Central memory CD4-positive, alpha-beta T cell (primary cell): Measurements from ENCODE around the gene TMEM240.
"Not testable (repeated sequence)": the region's sequence is repeated elsewhere in the genome, so short reads cannot be mapped to it uniquely, and the experiment has no call there.

Experiments used
- DNase-seq: peaks from one replicate; pipeline ENCODE4 v3.0.0; 2022

TMEM240 gene

DNA sequence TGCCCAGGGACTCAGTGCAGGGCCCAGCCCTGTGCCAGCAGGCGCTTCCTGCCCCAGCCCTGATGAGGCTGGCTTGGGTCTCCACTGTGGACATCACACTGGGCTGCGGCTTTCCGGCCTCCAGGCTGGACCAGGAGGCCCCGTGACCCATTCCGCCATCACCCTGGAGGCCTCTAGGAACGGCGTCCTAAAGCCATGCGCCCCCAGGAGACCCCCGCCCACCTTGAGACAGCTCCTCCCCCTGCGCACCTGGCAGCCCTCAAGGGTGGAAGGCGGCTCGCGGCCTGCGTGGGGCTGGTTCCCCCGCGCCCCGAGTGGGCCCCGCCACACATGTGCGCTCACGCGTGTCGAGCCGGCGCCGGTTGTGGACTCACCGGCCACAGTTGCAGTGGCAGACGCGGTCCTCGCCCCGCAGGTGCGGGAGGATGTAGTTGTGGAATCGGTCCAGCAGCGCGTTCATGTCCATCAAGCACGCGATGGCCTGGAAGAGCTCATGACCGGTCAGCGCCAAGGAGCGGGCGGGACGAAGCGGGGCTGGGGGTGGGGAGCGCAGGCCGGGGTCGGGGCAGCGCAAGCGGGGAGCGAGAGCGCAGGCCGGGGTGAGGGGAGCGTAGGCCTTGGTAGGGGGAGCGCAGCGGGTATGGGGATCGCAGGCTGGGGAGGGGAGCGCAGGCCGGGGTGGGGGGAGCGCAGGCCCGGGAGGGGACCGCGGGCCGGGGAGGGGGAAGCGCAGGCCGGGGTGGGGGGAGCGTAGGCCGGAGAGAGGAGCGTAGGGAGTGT lies 924 bp downstream of the TMEM240 start:
- DNase-seq: no peak

DNA sequence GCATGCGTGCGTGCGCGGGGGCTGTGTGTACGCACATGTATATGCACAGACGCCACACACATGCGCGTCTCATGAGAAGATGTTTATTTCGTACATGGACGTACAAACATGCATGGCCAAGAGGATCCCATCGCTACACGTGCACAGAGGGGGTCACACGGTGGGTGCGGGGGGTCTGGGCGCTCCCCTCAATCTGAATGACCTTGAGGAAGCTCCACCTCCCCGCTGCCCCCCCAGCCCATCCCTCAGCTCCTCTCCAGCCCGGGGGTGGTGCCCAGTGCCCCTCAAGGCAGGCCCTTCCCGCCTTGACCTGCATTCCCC lies 1.5 kb downstream of the TMEM240 start:
- DNase-seq: no peak

DNA sequence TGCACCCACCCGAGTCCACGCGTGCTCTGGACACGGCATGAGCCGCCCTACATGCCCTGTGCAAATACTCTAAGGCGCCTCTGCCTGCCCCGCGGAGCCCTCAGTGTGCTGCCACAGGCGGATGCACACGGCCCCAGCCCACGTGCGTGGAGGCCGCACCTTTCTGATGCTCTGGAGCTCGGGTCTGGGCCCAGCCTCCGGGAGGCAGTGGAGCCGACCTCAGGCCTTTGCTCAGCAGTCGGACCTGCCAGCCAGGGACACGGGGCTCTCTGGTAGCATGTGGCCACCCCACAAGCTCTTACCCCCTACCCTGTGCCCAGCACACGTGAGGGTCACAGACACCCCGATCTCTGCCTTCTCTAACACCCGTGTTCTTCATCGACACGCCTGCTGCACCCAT lies 2.1 kb downstream of the TMEM240 start:
- no peak for DNase-seq

DNA sequence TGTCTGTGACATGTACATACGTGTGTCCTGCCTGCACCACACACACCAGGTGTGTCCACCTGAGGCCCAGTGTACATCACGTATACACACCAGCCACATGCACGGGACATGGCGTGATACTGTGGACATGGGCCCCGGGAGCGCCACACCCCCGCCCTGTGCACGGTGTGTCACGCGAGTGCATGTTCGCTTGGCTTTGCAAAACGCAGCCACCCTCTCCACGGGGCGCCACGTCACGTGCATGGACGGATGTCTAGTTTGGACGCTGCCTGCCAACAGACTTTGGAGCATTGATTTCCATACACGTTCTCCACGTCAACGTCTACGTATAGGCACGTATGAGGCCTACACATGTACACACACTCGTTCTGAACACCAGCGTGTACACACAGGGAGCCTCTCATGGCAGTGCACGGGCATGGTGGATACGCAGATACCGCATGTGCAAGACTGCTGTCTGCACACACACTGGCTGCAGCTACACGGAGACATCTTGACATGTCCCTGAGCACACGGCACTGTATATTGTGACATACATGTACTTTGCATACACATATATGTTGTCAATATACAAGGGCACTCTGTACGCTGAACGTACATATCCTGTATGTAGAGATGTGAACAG lies 2.7 kb downstream of the TMEM240 start:
- no peak for DNase-seq

DNA sequence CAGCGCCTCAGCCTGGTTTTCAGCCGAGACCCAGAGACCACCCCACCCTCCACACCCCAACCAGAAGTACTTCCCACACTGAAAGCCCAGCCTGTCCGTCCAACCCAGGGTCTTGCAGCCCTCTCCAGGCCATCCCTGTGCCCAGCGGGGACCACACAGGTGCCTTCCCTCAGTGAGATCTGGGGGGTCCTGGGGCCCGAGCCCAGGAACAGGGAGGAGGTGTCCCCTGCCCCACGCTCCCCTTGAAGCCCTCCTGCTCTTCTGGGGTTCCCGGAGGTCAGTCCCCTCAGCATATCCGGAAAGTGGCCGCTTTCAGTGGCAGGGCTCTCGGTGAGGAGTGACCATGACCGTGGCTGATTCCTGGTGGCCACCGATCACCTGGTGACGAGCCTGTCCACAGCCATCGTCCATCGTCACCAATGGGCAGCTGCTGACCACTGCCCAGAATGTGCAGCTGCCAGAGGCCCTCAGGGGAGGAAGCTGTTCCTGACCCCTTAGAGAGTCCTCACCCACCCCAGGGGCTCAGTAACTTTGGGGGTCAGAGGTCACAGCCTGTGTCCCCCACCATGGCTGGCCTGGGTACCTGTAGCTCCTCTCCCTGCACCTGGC lies 3.4 kb downstream of the TMEM240 start:
- DNase-seq: no peak

DNA sequence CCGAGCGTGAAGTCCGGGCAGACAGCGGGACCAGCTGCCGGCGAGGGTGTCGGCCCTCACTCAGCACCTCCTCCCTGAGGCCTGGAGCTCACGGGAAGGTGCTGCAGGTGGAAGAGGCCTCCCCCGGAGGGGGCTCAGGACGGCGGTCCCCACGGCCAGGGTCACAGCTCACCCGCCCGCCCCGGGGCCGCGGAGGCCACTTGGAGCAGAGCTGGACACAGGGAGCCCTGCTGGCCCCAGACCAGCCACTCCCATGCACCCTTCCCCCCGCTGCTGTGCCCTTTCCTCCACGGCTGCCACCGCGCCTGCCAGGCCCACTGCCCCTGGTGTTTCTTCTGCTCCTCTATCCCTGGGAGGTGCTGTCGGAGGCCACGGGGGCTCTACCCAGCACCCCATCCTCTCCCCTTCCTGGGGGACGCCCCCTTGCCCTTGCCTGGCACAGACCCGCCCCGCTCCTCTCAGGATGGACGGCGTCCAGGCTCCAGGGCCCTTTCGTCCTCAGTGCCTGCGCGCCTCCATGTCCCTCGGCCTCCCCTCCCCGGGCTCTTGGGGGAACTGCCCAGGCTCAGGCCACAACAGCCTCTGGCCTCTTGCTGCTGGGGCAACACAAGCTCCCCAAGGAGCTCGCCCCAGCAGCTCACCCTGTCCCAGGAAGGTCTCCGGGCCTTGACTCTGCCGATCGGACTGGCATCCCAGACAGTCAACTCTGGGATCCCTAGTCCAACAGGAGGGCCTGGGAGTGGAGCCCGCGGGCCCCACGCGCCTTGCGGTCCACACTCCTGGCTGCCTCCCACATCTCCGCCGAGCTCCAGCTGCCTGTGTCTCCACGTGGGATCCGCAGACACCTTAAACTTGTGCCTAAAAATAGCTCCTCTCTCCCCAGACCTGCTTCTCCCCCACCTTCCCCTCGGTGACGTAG lies 4.1 kb downstream of the TMEM240 start:
- DNase-seq: no peak

DNA sequence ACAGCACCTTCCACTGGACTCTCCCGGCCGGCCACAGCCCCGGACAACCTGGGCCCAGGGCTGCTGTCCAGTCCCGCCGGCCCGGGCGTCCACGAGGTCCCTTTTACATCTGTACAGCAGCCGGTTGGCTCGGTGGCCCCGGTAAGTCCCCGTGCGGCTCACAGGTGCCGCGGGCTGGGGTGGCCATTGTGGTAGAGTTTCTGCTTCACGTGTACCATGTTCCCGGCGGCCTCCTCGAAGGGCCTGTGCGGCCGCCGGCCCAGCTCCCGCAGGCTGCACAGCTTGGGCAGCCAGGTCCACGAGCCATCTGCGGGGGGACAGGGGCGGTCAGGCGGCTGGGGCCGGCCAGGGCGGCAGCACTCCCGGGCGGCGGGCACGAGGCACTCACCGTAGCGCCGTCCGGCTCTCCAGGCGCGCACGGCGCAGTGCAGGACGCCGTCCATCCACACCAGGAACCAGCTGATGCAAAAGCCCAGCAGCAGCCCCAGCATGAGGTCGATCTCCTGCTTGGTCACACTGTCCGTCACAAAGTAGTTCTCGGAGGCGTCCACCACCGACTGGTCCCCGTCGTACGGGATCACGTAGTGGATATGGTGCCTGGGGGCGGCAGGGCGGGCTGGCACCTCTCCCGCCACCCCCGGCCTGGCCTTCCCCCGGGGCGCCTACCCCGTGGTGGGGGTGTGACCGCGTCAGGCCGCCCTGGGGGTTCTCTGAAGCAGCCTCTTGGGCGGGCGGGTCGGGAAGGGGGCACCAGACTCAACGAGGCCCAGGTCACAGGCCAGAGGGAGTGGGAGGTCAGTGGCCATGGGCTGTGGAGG lies 5.0 kb downstream of the TMEM240 start:
- no peak for DNase-seq

DNA sequence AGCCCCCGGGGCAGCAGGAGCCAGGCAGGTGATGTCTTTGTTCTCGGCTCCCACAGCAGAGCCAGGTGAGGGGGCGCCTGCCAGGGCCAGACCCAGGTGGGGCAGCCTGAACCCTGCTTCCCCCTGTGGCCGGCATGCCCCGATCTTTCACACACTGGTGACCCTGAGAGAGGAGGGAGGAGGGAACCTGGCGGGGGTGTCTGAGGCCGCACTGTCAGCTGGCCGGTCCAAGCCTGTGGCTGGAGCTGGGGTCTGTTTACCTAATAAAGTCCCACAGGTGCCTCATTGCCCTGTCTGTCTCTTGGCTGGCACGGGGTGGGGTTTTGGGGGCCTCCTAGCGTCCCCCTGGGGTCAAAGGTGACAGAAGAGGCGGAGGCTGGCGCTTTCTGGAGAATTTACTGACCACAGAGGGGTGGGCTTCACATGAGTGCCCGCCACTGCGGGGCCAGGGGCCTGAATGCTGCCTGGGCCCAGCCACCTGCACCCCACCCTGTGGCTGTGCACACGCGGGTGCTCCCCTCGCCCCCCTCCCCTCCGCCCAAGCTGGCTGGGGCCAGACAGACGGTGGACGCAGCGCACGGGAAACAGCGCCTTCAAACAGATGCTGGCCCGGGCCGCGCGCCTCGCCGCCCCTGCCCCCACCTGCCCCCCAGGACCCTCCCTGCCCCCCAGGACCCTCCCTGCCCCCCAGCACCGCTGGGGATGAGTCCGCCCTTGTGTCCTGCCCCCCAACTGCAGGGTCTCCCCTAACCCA lies 5.8 kb downstream of the TMEM240 start:
- no peak for DNase-seq

DNA sequence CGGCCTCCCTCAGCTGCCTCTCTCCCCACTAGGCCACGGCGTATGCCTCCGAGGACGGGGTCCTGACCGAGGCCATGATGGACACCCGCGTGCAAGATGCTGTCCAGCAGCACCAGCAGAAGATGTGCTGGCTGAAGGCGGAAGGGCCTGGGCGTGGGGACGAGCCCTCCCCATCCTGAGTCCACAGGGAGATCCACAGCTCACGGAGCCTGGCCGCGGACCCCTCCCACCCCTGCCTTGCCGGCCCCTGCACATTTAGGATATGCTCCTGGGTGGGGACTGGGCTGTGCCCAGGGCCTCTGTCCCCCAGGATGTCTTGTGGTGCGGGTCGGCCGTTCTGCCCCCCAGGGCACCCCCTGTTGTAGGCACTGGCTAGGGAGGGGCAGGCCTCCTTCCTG lies 6.5 kb downstream of the TMEM240 start:
- DNase-seq: not testable (repeated sequence)

DNA sequence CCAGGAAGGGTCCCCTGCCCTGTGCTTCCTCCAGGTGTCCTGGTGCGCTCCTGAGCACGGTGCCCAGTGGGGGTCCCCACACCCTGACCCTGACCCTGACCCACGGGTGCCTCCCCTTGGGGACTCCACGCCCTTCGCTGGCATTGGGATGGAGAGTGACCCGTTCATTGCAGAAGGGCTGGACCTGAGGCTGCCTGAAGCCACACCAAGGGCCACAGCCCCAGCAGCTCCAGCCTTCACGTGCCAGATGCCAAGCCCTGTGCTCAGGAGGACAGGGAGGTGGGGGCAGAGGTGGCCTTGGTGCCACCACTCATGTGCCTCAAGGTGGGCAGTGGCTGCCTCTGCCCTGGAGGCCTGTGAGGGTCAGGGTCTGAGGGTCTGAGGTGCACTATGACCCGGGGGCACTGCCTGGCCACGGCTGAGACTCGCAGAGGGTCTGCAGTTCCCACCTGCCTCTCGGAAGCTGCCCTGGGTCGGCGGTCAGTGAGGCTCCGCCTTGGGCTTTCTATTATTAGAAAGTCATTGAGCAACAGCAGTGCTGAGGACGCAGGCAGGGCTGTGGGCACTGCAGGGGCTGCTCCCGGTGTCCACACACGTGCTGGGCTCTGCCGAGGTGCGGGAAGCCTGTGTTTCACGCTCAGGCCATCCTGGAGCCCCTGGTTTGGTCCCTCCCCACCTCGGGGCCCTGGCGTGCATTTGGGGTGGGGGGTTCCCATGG lies 7.1 kb downstream of the TMEM240 start:
- DNase-seq: not testable (repeated sequence)

DNA sequence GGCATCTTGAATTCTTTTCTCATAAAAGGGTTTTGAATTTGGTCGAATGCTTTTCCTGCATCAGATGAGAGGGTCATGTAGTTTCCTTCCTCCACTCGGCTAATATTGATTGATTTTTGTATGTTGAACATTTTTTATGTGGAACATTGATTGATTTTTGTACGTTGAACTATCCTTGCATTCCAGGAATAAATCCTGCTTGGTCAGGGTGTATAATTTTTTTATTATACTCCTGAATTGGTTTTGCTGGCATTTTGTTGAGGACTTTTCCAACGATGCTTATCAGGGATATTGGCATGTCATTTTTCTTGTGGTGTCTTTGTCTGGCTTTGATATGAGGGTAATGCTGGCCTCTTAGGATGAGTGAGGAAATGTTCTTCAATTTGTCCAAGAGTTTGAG lies 8.5 kb downstream of the TMEM240 start:
- no peak for DNase-seq

DNA sequence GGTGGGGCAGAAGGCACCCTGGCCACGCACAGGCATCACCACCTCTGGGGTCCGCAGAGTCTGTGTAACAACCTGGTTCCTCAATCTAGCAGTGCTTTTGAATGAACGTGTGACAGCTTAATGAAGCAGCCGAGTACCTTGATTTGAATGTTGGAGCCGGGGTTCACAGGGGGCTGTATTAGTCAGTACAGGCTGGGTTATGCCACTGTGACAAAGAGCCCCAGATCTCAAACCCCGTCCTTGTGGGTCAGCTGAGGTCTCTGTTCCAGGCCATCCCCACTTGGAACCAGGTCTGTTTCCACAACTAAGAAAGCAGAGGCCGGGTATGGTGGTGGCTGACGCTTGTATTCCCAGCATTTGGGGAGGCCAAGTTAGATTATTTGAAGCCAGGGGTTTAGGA lies 10.5 kb downstream of the TMEM240 start:
- DNase-seq: no peak

DNA sequence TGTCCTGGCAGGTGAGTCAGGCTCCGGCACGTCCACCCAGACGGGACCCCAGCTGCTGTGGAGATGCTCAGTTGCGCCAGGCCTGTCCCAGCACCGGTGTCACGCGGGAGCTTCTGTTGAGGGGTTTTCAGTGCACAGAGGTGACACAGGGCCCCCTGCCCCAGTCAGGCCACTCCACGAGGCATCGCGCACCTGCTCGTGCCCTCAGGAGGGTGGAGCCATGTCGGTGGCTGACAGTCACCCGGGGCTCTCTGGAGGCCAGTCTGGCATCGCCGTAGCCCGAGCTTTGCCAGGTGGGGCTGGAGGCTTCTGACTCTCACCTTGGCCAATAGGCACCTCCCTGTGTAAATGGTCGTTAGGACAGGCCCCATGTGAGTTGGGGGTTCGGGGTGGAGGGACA lies 11.1 kb downstream of the TMEM240 start:
- DNase-seq: no peak

DNA sequence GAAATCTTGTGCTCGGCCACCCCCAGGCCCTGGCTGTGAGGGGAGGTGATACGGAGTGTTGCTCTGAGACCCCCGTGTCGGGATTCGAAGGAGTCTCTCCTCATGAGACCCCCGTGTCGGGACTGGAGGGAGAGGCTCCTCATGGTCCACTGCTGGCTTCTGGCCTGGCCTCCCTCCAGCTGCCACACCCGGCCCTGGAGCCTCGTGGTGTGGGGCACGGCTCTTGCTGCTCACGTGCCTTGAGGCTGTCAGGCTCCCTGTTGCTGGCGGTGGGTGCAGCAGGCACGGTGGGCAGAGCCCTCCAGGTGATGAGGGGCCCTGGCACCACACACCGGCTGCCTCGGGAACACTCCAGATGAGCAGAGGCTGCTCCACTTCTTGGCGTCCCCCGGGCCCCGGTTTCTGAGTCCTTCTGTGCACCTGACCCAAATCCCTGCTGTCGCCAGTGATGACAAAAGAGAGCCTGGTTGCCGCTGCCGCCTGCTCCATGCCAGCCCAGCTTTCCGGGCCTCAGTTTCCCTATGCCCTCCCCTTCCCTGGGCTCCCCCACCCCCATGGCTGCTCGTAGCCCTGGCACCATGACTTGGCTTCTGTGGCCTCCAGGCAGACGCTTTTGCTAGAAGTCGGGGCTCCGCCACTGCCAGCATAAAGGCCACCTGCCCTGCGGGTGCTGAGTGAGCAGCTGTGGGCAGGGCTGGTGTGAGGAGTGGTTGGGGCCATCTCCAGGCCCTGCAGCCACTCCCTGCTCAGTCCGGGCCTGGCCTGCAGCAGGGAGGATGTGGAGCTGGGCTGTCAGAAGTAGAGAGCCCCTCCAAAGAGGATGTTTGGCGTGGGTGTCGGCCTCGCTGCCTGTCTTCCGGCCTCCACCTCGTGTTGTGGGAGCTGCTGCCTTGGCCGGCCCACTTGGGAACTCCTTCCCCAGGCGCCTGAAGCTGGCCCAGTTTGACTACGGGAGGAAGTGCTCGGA lies 11.8 kb downstream of the TMEM240 start:
- DNase-seq: no peak

DNA sequence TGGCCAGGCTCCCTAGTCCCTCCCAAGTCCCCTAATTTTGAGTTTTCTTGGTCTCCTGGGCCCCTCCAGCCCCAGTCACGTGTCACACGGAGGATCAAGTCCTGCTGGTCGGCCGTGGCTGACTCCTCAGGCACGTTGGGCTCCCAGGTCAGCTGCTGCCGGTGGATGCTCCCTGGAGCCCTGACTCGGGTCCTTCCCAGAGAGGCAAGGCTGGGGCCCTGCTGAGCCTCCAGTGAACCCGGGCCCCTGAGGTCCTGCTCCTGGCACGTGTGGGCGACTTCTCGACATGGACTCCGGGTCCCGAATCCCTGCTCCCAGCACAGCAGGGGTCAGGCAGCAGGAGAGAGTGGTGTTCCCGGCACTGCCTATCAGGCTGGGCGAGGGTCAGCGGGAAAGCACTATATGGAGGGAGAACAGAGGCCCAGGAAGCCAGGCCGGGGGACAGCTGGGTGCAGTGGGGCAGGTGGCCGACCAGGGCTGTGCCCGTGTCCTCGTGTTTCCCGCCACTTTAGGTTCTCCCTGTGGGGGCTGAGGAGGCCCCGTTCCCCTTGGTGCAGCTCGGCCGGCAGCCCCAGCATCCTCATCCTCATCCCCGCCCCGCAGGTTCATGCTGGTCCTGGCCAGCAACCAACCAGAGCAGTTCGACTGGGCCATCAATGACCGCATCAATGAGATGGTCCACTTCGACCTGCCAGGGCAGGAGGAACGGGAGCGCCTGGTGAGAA lies 13.2 kb downstream of the TMEM240 start:
- DNase-seq: no peak

DNA sequence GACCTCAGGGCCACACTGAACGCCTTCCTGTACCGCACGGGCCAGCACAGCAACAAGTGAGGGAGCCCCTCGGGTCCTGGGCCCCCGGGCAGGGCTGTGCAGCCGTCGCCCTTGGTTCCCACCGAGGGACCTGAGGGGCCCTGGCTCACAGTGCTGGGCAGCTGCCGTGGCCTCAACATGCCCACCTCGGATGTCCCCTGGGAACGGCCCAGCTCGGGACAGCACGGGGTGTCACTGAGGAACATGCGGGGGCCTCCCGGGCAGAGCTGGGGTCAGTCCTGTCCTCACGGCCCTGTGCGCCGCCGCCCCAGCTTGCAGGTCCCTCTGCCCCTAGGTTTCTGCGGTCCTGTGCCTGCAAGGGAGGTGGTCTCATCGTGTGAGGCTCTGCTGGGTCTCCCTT lies 13.9 kb downstream of the TMEM240 start:
- not testable (repeated sequence) for DNase-seq

DNA sequence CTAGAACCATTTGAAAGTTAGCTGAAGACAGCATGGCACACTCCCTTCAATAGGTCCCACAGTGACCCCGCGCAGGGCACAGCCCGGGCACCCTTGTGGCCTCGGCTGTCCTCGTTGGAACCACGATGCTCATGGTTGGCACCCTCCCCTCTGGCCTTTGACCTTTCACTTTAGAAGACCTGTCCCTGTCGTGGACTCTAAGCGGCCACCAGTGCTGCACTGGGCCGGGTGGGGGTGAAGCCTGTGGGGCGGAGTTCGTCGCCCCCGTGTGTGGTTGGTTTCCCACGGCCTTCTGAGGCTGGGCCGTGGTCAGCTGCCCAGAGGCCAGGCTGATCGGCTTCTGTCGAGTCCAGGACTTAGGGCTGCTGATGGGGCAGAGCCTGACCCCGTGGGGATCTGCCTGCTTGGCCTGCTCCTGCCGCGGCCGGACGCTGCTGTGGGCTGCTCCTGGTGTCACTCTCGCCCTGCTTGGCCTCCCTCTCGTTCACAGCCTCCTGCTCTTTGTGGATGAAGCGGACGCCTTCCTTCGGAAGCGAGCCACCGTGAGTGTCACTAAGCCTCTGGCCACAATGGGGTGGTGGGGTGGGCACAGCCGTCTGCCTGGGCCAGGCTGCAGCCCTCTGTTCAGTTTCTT lies 15.6 kb downstream of the TMEM240 start:
- not testable (repeated sequence) for DNase-seq

DNA sequence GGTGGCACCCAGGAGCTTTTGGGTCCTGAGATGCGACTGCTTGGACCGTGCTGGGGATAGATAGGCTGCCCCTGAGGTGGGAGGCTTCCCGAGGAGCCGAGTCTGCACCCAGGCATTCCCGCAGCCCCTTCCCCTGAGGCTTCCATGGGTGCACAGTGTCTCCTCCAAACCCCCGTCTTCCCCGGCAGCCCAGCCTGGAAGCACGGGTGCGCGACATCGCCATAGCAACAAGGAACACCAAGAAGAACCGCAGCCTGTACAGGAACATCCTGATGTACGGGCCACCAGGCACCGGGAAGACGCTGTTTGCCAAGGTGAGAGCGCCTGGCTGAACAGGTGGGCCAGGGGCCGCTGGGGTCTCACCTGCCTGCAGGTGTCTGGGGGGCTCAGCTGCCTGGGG lies 16.8 kb downstream of the TMEM240 start:
- DNase-seq: not testable (repeated sequence)
